ENCODE results near the gene SFMBT2. TPM values are rescaled to one million over a fixed set of nuclear protein-coding genes. Genes with fewer than 3 reads are reported as not detected.

SFMBT2 gene
- total and polyA plus RNA-seq, 7 donors = 0.53 to 8.2 (median 3.0) TPM

- H3K4me3 ChIP-seq = no peak overlapping the region
- no peak for DNase-seq
- 88 to 91% (median 90%) methylated on average over 2 of the region's 2 CpGs for WGBS, 3 donors
- intact Hi-C loops (cut with DNase I) = no loop called here
- no peaks in the 10 kb centered on the region for H3K4me1 ChIP-seq
- no peaks in the 10 kb centered on the region for H3K36me3 ChIP-seq (ENCODE audit: insufficient read depth in 1 of 2, low read depth in 1 of 2)
- no peak for TF ChIP-seq CTCF (IDR thresholded peaks at IDR 0.05)
- no peak for ATAC-seq
- H3K9me3 ChIP-seq = no peaks in the 10 kb centered on the region
- no peak overlapping the region for H3K27ac ChIP-seq
- H3K27me3 ChIP-seq (ENCODE audit: insufficient read depth in 3 of 3, low read length in 2 of 3) = no peaks in the 10 kb centered on the region
Measured at GRCh38 chr10:7283246-7283645, 127.6 kb downstream of the SFMBT2 start.

GRCh38 chr10:7282457-7282856, 128.4 kb downstream of the SFMBT2 start:
- no peaks in the 10 kb centered on the region for H3K4me1 ChIP-seq
- no peaks in the 10 kb centered on the region for H3K36me3 ChIP-seq (ENCODE audit: insufficient read depth in 1 of 2, low read depth in 1 of 2)
- H3K9me3 ChIP-seq = no peaks in the 10 kb centered on the region
- intact Hi-C loops (cut with DNase I) = no loop called here
- ATAC-seq (no peak), DNase-seq (no peak)
- WGBS, 3 donors = 76 to 90% (median 88%) methylated on average over 7 of the region's 7 CpGs
- no peak overlapping the region for H3K4me3 ChIP-seq
- H3K27ac ChIP-seq = no peak overlapping the region
- H3K27me3 ChIP-seq (ENCODE audit: insufficient read depth in 3 of 3, low read length in 2 of 3) = no peaks in the 10 kb centered on the region
- TF ChIP-seq CTCF (IDR thresholded peaks at IDR 0.05) = no peak

GRCh38 chr10:7281429-7281828, 129.4 kb downstream of the SFMBT2 start:
- no peaks in the 10 kb centered on the region for H3K27me3 ChIP-seq (ENCODE audit: insufficient read depth in 3 of 3, low read length in 2 of 3)
- intact Hi-C loops (cut with DNase I) = no loop called here

GRCh38 chr10:7279303-7279702, 131.5 kb downstream of the SFMBT2 start:
- WGBS, 3 donors = 81 to 92% (median 91%) methylated on average over 5 of the region's 5 CpGs
- no peak overlapping the region for H3K27ac ChIP-seq
- TF ChIP-seq CTCF (IDR thresholded peaks at IDR 0.05) = no peak
- H3K4me3 ChIP-seq = no peak overlapping the region
- no peak for ATAC-seq
- intact Hi-C loops (cut with DNase I) = no loop called here
- no peaks in the 10 kb centered on the region for H3K27me3 ChIP-seq (ENCODE audit: insufficient read depth in 3 of 3, low read length in 2 of 3)
- no peak for DNase-seq
- peaks cover 7% of the 10 kb centered on the region for H3K4me1 ChIP-seq
- no peaks in the 10 kb centered on the region for H3K36me3 ChIP-seq (ENCODE audit: insufficient read depth in 1 of 2, low read depth in 1 of 2)
- H3K9me3 ChIP-seq = no peaks in the 10 kb centered on the region

More at GRCh38 chr10:7281429-7281828, 129.4 kb downstream of the SFMBT2 start:
- Histone ChIP-seq H3K36me3 (ENCODE audit: insufficient read depth in 1 of 2, low read depth in 1 of 2) (no peaks in the 10 kb centered on the region), H3K27ac (no peak overlapping the region), H3K4me1 (no peaks in the 10 kb centered on the region), H3K9me3 (no peaks in the 10 kb centered on the region), H3K4me3 (no peak overlapping the region)
- TF ChIP-seq CTCF (IDR thresholded peaks at IDR 0.05) = no peak
- WGBS, 3 donors = 88 to 94% (median 91%) methylated on average over 6 of the region's 6 CpGs
- ATAC-seq (no peak), DNase-seq (no peak)

- no peaks in the 10 kb centered on the region for H3K36me3 ChIP-seq (ENCODE audit: insufficient read depth in 1 of 2, low read depth in 1 of 2)
- H3K27ac ChIP-seq = no peak overlapping the region
- no peaks in the 10 kb centered on the region for H3K9me3 ChIP-seq
- no peak overlapping the region for H3K4me3 ChIP-seq
- intact Hi-C loops (cut with DNase I) = no loop called here
- DNase-seq = no peak
- no peak for ATAC-seq
- no peaks in the 10 kb centered on the region for H3K27me3 ChIP-seq (ENCODE audit: insufficient read depth in 3 of 3, low read length in 2 of 3)
- peaks cover 7% of the 10 kb centered on the region for H3K4me1 ChIP-seq
- TF ChIP-seq CTCF (IDR thresholded peaks at IDR 0.05) = no peak
- 64 to 81% (median 76%) methylated on average over 6 of the region's 6 CpGs for WGBS, 3 donors
Measured at GRCh38 chr10:7277867-7278266, 133.0 kb downstream of the SFMBT2 start.
